HL-60/S4 treated with retinoic acid at 250 ng/mL for 4 days and 3 days (cell line): ENCODE results near the gene ACYP2.

Experiments used
- in situ Hi-C: fragments of 300-500 bp; cut with MboI; formaldehyde crosslinking; loops from 2 replicates; pipeline ENCODE4 v1.7.0; 2022; ENCODE audit warnings: low sequenced_read_pairs

The ACYP2 gene

DNA sequence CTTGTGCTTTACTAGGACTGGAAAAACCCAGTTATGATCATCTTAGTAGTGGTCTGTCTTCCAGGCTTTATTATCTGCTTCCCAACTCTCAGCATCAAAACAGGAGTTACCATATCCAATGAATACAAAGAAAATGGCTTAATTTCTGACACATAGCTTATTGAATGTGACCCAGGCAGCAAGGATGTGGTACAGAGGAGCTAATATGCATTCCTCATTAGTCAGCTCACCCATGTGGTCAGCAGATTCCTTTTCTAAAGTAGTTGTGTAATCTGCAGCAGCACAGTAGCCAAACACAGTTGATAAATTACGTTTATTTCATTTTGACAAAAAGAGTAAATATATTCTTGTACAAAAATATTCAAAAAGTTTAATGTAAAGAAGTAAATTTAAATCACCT lies 97.0 kb downstream of the ACYP2 start:
- in situ Hi-C loops = no loop called here

DNA sequence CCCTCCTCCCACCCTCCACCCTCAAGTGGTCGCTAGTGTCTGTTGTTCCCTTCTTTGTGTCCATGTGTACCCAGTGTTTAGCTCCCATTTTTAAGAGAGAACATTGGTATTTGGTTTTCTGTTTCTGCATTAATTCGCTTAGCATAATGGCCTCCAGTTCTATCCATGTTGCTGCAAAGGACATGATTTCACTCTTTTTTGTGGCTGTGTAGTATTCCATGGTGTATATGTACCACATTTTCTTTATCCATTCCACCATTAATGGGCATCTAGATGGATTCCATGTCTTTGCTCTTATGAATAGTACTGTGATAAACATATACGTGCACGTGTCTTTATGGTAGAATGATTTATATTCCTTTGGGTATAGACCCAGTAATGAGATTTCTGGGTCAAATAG lies 97.7 kb downstream of the ACYP2 start:
- in situ Hi-C loops = no loop called here

DNA sequence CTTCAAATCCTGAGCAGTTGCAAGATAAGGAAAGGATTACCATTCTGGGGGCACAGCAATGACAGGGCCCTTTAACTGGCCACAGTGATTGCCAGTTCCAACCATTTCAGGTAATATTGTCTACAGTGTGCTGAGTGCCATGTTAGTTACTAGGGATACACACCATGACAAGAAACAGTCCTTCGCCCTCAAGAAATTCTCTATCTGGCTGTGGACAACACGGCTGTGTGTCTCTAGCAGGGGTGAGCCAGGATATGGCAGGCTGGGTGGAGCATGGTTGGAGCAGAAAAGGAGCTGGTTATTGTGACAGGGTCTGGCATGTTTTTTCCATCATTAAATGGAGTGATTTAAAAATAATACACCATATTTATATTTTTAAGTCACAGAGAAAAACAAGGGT lies 109.6 kb downstream of the ACYP2 start:
- in situ Hi-C loops = no loop called here

DNA sequence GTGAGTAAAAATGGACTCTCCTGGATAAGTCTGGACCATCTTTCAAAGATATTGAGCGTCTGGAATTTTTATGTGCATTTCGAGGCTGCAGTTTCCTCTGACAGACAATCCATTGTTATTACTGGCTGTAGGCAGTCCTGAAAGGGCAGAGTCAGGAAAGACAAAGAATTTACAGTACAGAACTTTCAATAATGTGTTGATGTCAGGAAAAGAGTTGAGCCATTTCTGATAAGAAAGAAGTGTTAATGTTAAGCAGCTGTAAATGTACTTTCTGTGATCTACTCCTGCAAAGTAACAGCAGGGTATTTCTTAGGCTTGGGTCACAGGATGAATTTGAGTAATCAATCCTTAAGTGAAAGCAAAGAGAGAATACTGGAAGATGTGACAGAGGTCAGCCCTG lies 110.8 kb downstream of the ACYP2 start:
- in situ Hi-C loops = no loop called here

DNA sequence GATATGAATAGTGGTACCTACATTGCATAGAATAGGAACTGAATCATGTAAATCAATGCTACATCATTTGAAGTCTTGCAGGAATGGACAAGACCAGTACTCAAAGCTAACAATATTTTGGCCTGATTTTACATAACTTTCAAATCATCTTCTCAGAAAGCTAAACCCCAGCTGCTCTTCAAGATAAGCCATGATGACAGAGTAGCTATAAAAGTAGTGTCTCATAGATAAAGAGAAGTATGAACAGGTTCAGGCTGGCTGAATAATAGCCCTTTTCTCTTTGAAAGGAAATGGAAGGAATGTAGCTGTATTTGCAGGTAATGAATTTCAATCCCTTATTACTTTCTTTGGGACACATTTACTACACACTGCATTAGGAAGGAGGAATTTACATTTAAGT lies 112.4 kb downstream of the ACYP2 start:
- in situ Hi-C loops = no loop called here

DNA sequence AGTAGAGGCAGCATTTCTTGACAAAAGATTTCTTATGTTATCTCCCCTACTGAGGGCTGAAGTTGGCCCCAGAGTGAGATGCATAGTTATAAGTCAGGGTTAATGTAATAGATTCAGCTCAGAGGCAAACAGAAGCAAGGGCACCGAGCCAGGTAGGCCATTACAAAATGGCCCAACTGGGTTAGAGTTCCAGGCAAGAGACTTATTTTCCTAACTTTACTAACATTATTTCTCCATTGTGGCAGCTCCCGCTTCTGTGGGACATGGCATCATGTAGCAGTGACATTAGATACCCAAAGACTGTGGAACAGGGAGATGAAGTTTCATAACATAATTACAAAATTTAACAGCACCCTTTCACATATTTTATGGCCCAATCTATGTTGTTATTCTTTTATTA lies 113.5 kb downstream of the ACYP2 start:
- in situ Hi-C loops = no loop called here

DNA sequence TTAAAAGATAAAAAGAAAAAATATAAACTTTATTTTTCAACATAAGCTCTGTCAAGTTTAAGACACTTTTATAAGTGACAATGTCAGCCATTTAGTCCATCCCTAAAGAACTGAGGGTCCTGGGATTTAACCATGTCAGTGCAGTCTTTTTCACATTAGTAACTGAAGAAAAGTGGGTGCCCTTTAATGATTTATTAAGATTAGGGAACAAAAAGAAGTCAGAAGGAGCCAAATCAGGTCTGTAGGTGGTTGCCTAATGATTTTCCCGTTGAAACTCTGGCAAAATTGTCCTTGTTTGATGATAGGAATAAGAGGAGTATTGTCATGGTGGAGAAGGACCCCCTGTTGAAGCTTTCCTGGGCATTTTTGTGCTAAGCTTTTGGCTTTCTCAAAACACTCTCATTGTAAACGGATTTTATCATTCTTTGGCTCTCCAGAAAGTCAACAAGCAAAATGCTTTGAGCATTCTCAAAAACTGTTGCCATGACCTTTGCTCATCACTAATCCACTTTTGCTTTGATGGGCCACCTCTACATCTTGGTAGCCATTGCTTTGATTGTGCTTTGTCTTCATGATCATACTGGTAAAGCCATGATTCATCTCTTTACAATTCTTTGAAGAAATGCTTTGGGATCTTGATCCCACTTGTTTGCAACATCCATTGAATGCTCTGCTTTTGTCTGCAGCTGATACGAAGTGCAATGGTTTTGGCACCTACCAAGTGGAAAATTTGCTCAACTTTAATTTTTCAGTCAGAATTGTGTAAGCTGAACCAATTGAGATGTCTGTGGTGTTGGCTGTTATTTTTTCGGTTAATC lies 118.6 kb downstream of the ACYP2 start:
- in situ Hi-C loops = no loop called here

DNA sequence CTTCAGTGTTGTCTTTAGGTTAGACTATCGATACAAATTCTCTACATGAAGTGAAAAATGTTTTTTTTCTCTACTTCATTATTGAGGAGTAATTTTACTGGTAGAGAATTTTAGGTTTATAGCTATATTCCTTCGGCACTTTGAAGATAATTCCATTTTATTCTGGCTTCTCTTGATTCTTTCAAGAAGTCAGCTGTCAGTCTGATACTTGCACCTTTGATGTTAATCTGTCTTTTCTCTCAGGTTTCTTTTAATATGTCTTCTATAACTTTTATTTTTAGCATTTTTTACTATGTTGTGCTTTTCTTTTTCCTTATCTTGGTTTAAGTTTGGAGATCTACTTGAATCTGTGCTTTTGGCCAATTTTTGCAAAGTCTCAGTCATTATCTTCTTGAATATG lies 122.0 kb downstream of the ACYP2 start:
- in situ Hi-C loops = no loop called here

DNA sequence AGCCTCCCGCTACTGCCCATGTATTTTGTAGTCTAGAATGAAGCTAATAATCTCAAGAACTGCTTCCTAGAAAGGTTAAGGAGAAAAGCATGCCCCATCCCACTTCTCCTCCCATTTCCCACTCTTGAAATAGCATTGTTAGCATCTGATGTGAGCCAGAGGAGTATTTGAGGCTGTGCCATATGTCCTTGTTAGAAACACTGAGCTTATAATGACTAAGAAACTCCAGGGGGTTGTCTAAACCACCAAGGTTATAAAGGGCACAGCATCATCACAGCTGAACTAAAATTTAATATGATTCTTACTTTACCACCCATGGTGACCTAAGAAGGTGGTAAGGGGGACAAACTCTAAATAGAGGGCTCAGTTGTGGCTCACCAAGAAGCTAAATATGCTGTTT lies 124.0 kb downstream of the ACYP2 start:
- in situ Hi-C loops = no loop called here

DNA sequence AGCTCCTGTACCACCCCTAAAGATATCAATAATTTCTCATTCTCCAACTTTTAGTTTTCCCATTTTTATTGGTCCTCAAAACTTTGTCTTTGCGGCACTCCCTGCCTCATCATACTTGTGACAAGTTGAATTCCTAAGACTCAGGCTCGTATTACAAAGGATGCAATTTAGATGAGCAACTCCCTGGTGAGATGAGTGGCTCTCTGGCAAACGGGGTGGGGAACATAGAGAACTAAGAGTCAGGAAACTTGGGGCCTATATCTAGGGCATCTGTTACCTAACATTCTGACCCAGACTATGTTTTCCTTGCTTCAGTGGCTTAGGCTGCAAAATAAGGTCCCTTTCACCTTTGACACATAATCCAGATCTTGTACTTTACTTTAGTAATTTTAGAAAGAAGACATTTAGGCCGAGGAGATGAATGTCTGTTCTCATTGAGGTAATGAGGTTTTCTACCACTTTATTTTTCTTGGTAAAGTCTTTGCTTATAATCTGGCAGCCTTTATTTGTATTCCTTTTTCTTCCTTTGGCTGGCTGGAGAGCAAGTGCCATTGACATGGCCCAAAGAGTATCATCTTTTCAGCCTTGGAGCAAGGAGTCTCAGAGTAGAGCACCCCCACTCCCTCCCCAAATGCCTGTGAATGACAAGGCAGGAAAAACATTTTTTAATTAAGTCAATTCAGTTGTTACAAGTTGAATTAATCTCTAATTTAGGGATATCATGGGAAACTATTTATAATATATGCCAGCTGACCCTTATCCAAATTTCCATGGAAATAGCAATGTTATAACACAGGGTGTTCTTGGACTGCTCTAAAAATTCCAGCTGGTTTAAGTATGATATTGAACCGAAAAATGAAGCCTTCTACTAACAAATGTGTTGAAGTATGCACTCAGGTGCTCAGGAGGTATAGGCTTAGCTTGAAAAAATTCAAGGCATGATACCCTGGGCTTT lies 125.4 kb downstream of the ACYP2 start:
- in situ Hi-C loops = no loop called here

DNA sequence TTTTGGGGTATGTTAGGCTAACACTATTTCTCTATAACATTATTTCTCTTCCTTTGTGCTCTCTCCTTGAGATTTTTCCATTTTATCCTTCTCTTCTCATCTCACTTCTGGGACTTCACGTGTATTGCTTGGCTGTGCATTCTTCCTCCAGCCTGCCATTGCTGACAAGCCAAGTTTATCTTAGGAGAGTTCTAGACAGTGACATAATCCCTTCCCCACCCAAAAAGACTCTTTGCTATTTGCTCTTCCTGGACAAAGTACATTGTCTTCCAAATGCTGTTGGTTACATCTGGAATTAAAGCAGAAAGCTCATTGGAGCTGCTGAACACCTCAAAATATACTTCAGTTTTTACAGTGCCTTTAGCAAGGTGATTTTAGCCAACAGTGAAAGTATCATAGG lies 131.7 kb downstream of the ACYP2 start:
- in situ Hi-C loops = no loop called here

DNA sequence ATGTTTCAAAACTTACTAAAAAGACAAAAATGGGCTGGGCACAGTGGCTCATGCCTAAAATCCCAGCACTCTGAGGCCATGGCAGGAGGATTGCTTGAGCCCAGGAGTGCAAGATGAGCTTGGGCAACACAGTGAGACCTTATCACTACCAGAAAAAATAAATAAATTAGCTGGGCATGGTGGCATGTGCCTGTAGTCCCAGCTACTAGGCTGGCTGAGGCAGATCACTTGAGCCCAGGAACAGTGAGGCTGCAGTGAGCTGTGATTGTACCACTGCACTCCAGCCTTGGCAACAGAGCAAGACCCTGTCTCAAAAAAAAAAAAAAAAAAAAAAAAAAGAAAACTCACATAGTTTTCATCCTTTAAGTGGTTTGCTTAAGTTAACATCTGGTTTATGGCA lies 134.2 kb downstream of the ACYP2 start:
- in situ Hi-C loops = no loop called here

DNA sequence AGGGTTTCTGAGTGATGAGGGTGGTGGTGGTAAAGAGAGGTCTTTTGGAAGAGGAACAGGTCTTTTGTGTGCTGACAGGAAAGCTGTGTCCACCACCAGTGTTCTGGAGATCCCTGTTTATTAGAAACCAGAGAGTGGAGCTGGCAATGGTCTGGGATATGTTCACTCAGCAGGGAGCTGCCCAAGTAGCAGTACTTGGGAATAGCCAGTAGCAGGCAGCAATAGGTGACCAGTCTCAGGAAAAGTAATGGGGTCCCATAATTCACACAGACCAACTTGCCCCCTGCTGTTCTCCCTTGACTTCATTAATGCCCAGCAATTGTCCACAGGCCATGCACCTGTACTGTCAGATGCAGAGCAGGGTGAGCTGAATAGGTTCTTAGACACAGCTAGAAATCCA lies 138.8 kb downstream of the ACYP2 start:
- in situ Hi-C loops = no loop called here

DNA sequence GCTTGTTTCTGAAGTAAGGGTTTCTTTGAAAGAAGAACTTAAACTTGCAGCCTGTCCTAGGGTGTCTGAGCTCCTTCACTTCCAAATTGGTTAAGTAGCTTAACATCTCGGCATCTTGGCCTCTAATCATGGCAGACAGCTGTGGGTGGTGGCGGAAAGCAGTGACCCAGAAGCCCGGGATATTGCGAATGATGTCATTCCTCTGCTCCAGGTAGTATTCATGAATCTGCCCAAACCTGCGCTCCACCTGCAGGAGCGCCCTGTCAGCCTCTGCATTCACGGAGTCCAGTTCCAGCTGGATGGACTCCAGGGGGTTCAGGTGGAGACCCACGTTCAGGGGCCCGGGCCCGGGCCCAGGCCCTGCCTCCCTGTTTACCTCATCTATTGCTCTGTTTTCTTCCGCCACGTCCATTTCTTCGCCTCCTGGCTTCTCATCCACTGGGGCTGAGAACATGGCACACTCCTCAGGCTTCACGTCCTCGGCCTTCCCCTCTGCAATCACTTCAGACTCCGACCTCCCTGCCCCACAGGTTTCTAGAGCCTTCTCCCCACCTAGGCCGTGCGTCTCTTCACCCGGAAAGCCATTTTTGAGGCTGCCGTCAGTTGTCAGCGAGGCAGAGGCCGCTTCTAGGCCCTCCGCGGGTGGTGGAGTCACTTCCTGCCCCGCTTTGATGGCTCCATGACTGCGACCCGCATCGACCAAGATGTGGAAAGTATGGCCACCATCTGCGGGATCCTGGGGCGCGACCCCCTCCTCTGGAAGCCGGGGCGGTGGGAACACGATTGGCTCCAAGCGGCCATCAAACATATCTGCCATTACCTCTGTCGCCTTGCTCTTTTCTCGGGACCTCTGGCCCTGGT lies 140.0 kb downstream of the ACYP2 start:
- in situ Hi-C loops = no loop called here

DNA sequence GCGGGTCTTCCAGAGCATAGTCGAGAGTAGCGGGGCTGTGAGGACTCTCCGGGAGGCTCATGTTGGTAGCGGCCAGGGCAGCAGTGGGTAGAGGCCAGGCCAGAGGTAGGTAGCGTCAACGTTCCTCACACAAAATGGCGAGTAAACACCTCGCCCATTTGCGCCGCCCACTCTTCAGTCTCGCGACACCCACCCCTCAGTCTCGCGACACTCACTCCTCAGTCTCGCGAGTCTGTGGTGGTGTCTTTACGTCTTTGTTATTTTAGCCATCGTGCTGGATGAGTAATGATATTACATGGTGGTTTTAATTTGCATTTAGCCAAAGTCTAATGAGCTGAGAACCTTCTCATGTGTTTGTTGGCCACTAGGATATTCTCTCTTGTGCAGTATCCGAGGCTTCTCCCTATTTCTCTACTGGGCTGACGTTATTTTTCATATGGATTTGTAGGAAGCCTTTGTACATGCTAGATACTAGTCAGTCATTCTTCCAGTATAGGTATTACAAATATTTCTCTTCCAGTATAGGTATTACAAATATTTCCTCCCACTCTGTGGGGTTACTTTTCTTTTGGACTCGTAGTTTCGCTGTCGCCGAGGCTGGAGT lies 140.8 kb downstream of the ACYP2 start, which contains the start of gene TSPYL6:
TSPYL6 (minus strand) TSS at position 139 of the 604 bp plus-strand sequence; CDS start at position 61, 78 bp downstream.
- in situ Hi-C loops = no loop called here

DNA sequence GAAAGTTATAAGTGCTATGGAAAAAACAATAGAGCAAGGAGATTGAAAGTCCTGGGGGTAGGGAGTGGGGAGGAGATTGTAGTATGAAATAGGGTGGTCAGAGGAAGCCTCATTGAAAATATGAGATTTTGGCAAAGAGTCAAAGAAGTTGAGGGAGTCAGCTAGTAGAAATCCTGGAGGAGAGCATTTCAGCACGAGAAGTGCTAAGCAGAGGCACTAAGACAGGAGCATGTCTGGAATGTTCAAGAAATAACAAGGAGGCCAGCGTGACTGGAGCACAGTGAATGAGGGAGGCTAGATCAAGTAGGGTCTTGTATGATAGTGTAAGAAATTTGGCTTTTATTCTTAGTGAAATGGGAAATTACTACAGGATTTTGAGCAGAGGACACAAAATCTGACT lies 142.8 kb downstream of the ACYP2 start:
- in situ Hi-C loops = no loop called here

DNA sequence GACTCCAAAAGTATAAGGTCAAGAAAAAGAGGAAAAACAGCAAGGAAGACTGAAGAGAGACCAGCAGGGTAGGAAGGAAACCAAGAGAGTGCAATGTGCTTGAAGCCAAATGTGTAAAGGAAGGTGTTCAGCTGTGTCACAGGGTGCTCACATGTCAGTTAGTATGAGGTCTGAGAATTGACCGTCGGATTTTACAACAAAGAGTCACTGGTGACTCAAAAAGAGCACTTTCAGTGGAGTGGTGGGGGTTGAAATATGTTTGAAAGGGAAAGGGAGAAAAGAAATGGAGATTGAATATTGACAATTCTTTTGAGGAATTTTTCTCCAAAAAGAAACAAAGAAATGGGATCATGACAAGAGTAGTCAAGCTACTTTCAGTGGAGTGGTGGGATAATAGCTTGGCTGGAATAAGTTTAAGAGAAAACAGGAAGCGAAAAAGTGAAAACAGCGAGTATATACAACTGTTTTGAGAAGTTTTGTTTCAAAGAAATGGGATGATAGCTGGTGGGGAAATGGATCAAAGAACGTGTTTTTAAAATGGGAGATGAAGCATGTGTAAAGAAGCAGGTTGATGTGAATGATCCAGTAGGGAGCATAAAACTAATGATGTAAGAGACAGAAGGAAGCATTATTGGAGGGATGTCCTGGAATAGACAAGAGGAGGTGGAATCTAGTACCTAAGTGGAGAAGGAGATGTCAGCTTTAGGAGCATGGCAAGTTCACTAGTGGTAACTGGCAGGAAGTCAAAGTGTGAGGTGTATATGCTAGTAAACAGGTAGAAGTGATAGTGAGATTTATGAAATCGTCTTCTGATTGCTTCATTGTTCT lies 144.2 kb downstream of the ACYP2 start:
- in situ Hi-C loops = no loop called here

DNA sequence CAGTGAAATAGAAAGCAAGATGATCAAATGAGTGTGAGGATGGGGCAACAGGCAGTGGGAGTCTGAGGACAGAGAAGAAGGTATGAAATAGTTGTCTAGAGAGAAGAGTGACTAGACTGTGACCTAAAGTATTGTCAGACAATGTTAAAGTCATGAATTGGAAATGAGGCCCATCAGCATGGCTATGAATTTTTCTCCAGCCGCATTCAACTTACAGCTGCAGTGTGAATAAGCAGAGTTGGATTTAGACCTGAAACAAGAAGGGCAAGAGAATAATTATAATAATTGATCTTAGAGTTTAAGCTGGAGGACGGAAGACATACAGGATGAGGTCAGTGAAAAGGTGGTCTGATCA lies 144.8 kb downstream of the ACYP2 start:
- in situ Hi-C loops = no loop called here

DNA sequence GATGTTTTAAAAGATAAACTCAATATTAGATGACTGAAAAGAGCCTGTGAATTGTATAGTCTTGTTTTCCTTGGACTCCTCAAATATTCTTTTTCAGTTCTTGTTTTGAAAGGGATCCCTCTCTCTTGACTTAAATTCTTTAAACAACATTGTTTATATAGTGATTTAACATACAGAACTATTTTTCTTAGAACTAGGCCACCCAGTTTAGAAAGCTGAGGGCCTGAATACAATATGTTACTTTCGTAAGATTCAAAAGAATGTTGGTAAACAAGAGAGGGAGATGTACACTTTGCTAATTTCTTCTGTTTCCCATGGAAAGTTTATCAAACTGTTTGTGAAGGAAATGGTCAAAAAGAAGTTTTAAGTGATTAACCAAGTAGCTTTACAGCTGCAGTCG lies 146.1 kb downstream of the ACYP2 start:
- in situ Hi-C loops = no loop called here
